HTR-8/SVneo (cell line): ENCODE measurements around the gene CRYBG3.

Experiments used
- DNase-seq: peaks from one replicate; pipeline ENCODE4 v3.0.0; 2011; ENCODE audit warnings: low spot score, mixed read lengths; ENCODE audit not compliant: insufficient read length
- FAIRE-seq: peaks from 2 replicates; lab custom pipeline; 2011; peaks lifted over from hg19 to GRCh38; lab: Jason Lieb, UNC

Gene CRYBG3

DNA sequence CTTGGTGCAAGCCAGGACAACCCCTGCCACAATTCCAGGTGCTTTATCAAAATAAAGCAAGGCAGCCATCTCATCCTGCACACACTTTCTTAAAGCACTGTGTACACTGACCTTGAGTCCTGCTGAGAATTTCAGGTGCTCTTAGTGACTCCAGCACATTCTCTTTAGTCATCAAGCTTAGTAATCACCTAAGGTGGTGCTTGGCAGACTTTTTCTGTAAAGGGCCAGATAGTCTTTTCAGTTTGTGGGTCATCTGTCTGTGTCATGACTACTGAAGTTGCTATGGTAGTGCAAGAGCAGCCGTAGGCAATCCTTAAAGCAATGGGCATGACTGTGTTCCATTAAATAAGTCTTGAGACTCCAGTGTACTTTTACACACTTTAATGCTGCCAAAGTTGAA is 114.0 kb downstream of the CRYBG3 start:
- FAIRE-seq (no peak), DNase-seq (no peak)

GRCh38 chr3:97937205-97937604 is 115.4 kb downstream of the CRYBG3 start:
- FAIRE-seq (no peak), DNase-seq (no peak)

DNA sequence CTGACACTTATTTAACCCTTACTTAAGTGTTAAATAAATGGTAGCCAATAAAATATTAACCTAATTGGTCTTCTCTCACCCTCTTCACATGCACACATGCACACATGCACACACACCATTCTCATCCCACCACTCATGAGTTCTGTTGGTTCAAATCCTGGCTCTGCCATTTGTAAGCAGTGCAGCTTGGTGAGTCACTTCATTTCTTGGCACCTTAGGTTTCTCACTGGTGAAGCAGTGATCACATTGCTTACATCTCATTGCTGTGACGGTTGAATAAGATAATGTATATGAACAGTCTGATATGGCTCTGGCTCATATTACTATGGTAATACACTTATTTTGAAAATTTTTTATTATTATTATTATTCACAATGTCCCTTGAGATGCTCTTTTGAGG is 116.6 kb downstream of the CRYBG3 start:
- DNase-seq, result no peak
- no peak for FAIRE-seq

DNA sequence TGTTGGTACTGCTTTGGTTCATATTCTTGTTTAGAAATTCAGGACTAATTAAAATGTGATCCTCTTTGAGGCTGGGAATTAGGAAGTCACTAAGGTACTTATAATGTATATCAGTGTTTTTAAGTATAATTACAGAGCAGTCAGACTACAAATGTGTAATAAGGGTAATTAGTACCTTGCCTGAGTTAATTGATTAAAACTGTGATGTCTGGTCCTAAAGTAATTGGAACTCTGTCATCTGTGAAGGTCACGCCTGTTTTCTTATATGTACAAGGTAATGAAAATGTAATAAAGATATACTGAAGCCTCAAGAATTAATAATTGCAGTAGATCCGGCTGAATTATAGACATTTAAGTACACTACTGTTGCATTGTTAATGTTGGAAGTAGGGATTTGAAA is 117.6 kb downstream of the CRYBG3 start:
- no peak for FAIRE-seq
- no peak for DNase-seq

DNA sequence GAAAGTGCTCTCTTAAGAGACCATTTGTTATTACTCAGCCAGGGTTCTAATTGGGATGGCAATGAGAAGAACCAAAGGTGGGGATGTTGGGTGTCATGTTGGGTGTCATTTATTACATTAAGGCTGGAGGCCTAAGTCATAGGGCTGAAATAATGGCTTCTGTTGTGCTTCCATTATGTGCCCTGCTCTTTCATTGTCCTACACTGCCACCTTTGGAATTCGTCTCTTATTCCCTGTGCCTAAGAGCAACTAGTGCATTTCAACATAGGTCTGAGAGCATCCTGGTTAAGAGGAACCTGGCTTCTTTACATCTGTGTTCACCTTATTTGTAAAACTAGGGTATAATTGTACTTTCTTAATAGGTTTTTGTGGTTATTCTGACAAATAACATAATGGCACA is 118.2 kb downstream of the CRYBG3 start:
- no peak for DNase-seq
- no peak for FAIRE-seq

- no peak for FAIRE-seq
- DNase-seq, result no peak
Measured at GRCh38 chr3:97942801-97943546, 121.2 kb downstream of the CRYBG3 start.

- no peak for FAIRE-seq
Measured at GRCh38 chr3:97948351-97949109, 126.7 kb downstream of the CRYBG3 start.

DNA sequence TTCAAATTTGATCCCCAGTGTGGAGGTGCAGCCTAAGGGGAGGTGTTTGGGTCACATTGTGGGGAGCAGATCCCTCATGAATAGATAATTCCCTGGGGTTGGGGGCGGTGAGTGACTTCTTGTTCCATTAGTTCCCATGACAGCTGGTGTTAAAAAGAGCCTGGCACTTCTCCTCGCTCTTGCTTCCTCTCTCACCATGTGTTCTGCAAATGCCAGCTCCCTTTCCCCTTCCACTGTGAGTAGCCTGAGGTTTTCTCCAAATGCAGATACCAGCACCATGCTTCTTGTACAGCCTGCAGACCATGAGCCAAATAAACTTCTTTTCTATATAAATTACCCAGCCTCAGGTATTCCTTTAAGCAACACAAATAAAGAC is 127.3 kb downstream of the CRYBG3 start:
- DNase-seq (no peak), FAIRE-seq (no peak)

More at GRCh38 chr3:97948351-97949109, 126.7 kb downstream of the CRYBG3 start:
- DNase-seq, result no peak

DNA sequence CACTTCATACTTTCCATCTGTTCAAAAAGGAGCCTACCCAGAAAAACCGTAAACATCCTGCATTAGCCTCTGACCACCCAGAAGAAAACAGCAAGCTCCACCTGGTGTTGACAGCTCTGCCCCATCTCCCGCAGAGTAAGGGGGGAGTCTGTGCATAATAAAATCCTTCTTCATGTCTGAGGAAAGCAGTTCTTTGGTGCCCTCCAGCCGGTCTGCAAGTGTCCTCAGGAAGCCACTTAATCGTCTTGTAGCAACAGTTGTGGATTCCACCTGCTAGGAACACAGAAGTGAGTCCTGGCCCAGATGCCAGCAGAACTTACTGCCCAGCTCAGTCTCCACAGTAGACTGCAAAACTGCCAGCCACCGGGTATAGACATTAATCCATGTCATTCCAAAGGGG is 127.9 kb downstream of the CRYBG3 start:
- FAIRE-seq, result no peak
- no peak for DNase-seq

GRCh38 chr3:97950360-97950759 is 128.5 kb downstream of the CRYBG3 start:
- no peak for FAIRE-seq
- no peak for DNase-seq

GRCh38 chr3:97952280-97952679 is 130.5 kb downstream of the CRYBG3 start:
- no peak for FAIRE-seq
- DNase-seq, result no peak

DNA sequence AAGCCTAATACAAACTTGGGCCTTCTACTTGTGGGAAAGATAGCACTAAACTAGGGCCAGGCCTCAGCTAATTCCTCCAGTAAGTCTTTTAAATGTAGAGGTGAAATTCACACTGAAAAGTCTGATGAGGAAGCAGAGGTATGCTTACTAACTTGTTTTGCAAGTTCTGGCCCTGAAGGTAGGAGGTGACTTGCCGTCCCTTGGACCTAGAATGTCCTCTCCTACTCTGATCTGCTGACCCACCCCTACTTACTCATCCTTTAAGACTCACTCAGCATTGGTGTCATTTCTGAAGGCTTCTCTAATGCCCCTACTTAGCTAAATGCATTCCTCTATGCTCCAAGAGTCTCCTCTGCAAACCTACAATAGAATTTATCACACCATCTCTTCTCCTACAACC is 131.1 kb downstream of the CRYBG3 start:
- no peak for DNase-seq
- no peak for FAIRE-seq

GRCh38 chr3:97954228-97954827 is 132.5 kb downstream of the CRYBG3 start:
- DNase-seq (no peak), FAIRE-seq (no peak)

- no peak for FAIRE-seq
- no peak for DNase-seq
Measured at GRCh38 chr3:97956051-97956450, 134.2 kb downstream of the CRYBG3 start.

GRCh38 chr3:97957617-97958311 is 136.0 kb downstream of the CRYBG3 start:
- no peak for DNase-seq
- no peak for FAIRE-seq

DNA sequence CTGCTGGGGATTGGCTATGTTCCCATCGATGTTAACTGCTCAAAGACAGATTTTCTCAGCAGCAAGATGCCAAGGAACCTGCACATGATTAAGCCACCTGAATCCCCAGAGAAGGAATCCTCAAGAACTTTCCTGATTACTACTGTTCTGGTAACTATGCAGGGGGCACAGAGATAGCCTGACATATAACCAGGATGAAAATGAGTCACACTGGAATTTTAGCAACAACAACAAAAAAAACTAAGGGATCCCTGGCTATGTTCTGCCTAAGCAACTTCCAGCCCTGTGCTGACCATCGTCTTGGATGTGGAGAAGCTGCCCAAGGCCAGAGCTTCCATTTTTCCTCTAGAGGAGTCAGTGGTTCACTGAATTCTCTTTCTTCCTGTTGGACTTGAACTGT is 136.6 kb downstream of the CRYBG3 start:
- no peak for FAIRE-seq

DNA sequence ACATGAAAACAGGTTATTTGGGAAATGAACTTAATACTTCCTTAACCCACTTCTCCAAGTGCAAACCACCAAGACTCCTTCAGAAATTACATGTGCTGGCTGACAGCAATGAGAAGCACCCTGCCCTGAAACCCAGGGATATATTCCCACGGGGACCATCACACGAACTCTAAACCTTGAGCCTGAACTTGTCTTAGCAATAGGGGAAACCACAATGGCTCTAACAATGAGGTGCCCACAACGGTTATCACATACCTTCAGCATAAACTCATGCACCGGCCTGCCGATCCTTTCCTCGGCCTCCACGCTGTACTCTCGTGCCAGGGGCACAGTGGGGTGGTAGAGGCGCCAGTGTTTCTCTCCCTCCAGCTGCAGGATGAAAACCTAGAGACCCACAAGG is 137.0 kb downstream of the CRYBG3 start:
- DNase-seq, result no peak
- FAIRE-seq, result no peak

More for the DNA sequence above, 136.6 kb downstream of the CRYBG3 start:
- no peak for DNase-seq

DNA sequence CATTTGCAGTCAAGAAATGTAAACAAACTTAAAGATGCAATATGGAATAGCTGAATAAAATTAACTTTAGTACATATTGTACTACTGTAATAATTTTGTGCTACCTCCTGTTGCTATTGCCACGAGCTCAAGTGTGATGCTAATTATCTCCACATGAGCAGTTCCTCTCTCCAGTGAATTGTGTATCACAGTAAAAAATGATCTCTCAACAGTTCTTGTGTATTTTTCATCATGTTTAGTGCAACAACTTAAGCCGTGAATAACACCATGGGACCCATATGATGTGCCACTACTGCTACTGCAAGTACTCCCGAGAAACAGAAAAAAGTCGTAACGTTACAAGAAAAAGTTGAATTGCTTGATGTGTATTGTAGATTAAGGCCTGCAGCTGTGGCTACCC is 138.1 kb downstream of the CRYBG3 start:
- FAIRE-seq (no peak), DNase-seq (no peak)

- FAIRE-seq (no peak), DNase-seq (no peak)
Measured at GRCh38 chr3:97960551-97960950, 138.7 kb downstream of the CRYBG3 start.

DNA sequence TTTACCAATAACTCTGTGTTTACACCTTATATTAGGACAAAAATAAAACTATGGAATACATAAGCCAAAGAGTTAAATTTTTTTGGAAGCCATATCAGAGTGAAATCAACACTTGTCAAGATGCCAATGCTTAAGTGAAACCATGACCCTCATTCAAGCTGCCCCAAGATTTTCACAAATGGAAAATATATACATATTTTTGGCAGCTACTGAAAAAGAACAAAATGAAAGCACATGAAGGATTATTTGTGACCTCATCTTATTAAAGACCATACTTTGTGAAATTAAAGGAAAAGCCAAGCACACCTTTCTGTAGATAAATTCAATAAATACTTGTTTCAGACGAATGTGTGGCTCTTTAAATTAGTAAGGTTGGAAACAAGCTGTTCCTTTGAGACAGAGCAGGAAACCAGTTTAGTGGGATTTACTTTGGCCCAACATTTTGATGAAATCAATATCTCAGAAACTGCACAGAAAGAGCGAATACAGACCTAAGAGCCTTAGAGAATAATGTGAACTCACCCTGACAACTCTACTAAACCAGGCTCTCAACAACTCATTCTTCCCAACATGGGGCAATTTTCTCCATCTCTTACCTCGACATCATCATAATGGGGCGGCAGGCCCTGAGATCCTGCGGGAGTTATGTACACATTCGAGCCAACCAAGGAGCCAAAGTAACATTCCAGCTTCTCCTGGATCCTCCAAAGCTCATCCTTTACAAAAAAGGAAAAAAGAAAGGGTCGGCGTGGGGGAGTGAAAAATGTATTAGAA is 139.4 kb downstream of the CRYBG3 start:
- DNase-seq (no peak), FAIRE-seq (no peak)
